ENCODE data around the gene BCORL1.

GRCh38 chrX:130028196-130028595 lies 45.8 kb downstream of the BCORL1 start:
- TF ChIP-seq, protein P1, sequence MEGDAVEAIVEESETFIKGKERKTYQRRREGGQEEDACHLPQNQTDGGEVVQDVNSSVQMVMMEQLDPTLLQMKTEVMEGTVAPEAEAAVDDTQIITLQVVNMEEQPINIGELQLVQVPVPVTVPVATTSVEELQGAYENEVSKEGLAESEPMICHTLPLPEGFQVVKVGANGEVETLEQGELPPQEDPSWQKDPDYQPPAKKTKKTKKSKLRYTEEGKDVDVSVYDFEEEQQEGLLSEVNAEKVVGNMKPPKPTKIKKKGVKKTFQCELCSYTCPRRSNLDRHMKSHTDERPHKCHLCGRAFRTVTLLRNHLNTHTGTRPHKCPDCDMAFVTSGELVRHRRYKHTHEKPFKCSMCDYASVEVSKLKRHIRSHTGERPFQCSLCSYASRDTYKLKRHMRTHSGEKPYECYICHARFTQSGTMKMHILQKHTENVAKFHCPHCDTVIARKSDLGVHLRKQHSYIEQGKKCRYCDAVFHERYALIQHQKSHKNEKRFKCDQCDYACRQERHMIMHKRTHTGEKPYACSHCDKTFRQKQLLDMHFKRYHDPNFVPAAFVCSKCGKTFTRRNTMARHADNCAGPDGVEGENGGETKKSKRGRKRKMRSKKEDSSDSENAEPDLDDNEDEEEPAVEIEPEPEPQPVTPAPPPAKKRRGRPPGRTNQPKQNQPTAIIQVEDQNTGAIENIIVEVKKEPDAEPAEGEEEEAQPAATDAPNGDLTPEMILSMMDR (IDR thresholded peaks at IDR 0.05): peak; percentile 43 to 74 (median 62)
- TF ChIP-seq POLR2A (IDR thresholded peaks at IDR 0.05): no peak

Measured in Peyer's patch (tissue), 4 donors.